ENCODE measurements around the gene SRGAP1.

GRCh38 chr12:63802012-63802608 lies 42.4 kb upstream of the SRGAP1 start:
- TF ChIP-seq, protein P1, sequence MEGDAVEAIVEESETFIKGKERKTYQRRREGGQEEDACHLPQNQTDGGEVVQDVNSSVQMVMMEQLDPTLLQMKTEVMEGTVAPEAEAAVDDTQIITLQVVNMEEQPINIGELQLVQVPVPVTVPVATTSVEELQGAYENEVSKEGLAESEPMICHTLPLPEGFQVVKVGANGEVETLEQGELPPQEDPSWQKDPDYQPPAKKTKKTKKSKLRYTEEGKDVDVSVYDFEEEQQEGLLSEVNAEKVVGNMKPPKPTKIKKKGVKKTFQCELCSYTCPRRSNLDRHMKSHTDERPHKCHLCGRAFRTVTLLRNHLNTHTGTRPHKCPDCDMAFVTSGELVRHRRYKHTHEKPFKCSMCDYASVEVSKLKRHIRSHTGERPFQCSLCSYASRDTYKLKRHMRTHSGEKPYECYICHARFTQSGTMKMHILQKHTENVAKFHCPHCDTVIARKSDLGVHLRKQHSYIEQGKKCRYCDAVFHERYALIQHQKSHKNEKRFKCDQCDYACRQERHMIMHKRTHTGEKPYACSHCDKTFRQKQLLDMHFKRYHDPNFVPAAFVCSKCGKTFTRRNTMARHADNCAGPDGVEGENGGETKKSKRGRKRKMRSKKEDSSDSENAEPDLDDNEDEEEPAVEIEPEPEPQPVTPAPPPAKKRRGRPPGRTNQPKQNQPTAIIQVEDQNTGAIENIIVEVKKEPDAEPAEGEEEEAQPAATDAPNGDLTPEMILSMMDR (IDR thresholded peaks at IDR 0.05), result peak; percentile 71; the same call in 1 of the 2 replicates
- TF ChIP-seq POLR2AphosphoS5 (IDR thresholded peaks at IDR 0.05; ENCODE audit: low read depth, low read length) (no peak), TCF7L2 (IDR thresholded peaks at IDR 0.05; ENCODE audit: low read depth, low read length) (no peak), SIN3A (IDR thresholded peaks at IDR 0.05; ENCODE audit: borderline replicate concordance, insufficient read depth, low read depth, low read length) (no peak), REST (IDR thresholded peaks at IDR 0.05; ENCODE audit: insufficient read depth in 1 of 2, low read depth in 2 of 2, low read length in 1 of 2) (no peak)
